Adrenal gland (tissue), 12 donors: ENCODE measurements around the gene BSND. TPM values are rescaled to one million over a fixed set of nuclear protein-coding genes. Genes with fewer than 3 reads are reported as not detected.
A peak's percentile ranks its signal among the peaks of the same experiment; 100 is the strongest.

Experiments
- DNase-seq, 7 donors: peaks; one replicate each; pipeline ENCODE4 v3.0.0-alpha.2; 2019 to 2020
- H3K27ac ChIP-seq, 5 donors: fragments of 200-600 bp; sonication (generic) in 4 of 5; 1 replicate in 3 of 5; 2 replicates in 2 of 5; pipeline versions ENCODE4 v1.5.1 to v1.8.0; 2016 to 2020; ENCODE audit warnings: mild to moderate bottlenecking in 1 of 5
- H3K27me3 ChIP-seq: fragments of 200-600 bp; 2 replicates; pipeline ENCODE4 v1.8.0; 2021
- H3K36me3 ChIP-seq, 2 donors: fragments of 200-600 bp; replicated peaks in 1 of 2; 1 replicate in 1 of 2; 2 replicates in 1 of 2; pipeline versions ENCODE4 v1.5.1 to v1.8.0; 2018 to 2022
- H3K4me1 ChIP-seq, 2 donors: fragments of 200-600 bp; replicated peaks in 1 of 2; 1 replicate in 1 of 2; 2 replicates in 1 of 2; pipeline versions ENCODE4 v1.5.1 to v1.8.0; 2018 to 2021
- H3K4me3 ChIP-seq, 4 donors: fragments of 200-600 bp; sonication (generic) in 3 of 4; one replicate each; pipeline ENCODE4 v1.5.1; 2016 to 2018
- H3K9me3 ChIP-seq, 3 donors: fragments of 200-600 bp; sonication (generic) in 1 of 3; replicated peaks in 1 of 3; 1 replicate in 2 of 3; 2 replicates in 1 of 3; pipeline versions ENCODE4 v1.5.1 to v1.8.0; 2016 to 2021
- CTCF ChIP-seq, 6 experiments: fragments of 450-650 bp in 4 of 6; fragments of 200-600 bp in 2 of 6; sonication (generic) in 1 of 6; IDR thresholded peaks; 1 replicate in 5 of 6; 2 replicates in 1 of 6; pipeline versions ENCODE4 v1.5.1 to v1.8.0; 2016 to 2021; ENCODE audit warnings: antibody characterized with exemption in 6 of 6, mild to moderate bottlenecking in 2 of 6, moderate library complexity in 1 of 6
- POLR2A ChIP-seq, 2 donors: fragments of 450-650 bp; IDR thresholded peaks; one replicate each; pipeline ENCODE4 v1.6.1; 2017; ENCODE audit warnings: antibody characterized with exemption in 2 of 2, mild to moderate bottlenecking in 2 of 2, moderate library complexity in 1 of 2
- WGBS, 4 donors: extraction: QIAGEN DNeasy Blood & Tissue Kit in 2 of 4; methylation state at CpG; one replicate each; pipeline versions ENCODE4 v1.1.5 to v1.1.7; 2013 to 2017; 5-methylcytosine and 5-hydroxymethylcytosine counted together
- intact Hi-C, 2 donors: fragments of 100-400 bp; cut with DNase I; formaldehyde crosslinking; loops; one replicate each; pipeline versions ENCODE4 v1.14.1 to v1.15.0; 2022 to 2023
- polyA plus RNA-seq, 3 donors: library from polyadenylated mRNA; stranded (reverse); fragments of 200-250 nt in 2 of 3; fragments of 350-450 nt in 1 of 3; fragmentation: Illumina TruSeq in 1 of 3; extraction: RNeasy Lipid Tissue Mini Kit (QIAGEN cat#74804) in 1 of 3; gene quantifications; one replicate each; pipeline ENCODE4 v1.2.3, GENCODE V29; 2013 to 2014
- total RNA-seq, 9 donors: library from RNA; depleted of rRNA in 4 of 9; stranded (reverse); fragments of >200 nt in 4 of 9; fragments of 120-200 nt in 1 of 9; fragmentation: NEBNext Ultra II Directional in 1 of 9; extraction: Animal tissue kit (Norgen Biotek cat#: 25700) in 1 of 9; gene quantifications; one replicate each; pipeline versions ENCODE4 v1.1.0 to v1.2.4, GENCODE V29; 2013 to 2023
- donor health status: healthy with polysubstance abuse.
- donor health status: Bipolar disorder and iron deficiency.
- donor health status: DM: yes; HTN: yes; CAD: no.
- donor health status: DM: no; HTN: no; CAD: no.
- donor health status: DM: no; HTN: no; CAD: no.
- donor health status: DM: yes; HTN: yes; CAD: no.

BSND gene
- total and polyA plus RNA-seq, 12 donors = 0.04 to 0.44 (median 0.08) TPM; not detected in 9

- no peak overlapping the region for H3K4me3 ChIP-seq
- no peaks in the 10 kb centered on the region for H3K36me3 ChIP-seq
- no peaks in the 10 kb centered on the region for H3K27me3 ChIP-seq
- 58 to 73% (median 68%) methylated on average over 5 of the region's 5 CpGs for WGBS, 4 donors
- TF ChIP-seq POLR2A (IDR thresholded peaks at IDR 0.05) (no peak), CTCF (IDR thresholded peaks at IDR 0.05) (no peak)
- H3K9me3 ChIP-seq = no peaks in the 10 kb centered on the region
- DNase-seq = no peak
- intact Hi-C loops = no loop called here
- H3K27ac ChIP-seq = peak overlapping the region in 1 of 5 donors; percentile 53
- H3K4me1 ChIP-seq = peaks cover 4 to 13% of the 10 kb centered on the region in 2 donors
Measured at GRCh38 chr1:54970901-54971300, 27.8 kb upstream of the BSND start.

DNA sequence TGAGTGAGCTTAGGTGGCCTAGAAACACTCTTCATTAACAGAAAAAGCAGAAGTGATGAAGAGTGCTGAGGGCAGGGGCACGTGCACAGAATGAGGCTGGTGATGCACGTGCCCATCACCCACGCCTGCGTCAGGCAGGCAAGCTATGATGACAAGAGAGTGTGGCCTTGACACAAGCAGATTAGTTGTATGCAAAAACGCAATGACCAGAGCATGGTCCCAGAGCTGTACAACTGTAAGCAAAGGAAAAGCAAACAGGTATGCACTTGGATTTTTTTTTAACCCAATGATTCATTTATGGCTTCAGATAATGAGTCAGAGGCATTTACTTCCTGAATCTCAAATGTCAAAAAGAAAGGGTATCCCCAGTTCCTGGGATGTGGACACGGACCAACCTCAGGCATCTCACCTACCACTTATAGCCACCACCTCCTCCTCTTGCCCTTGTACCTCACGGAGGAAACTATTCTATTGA lies 27.4 kb upstream of the BSND start:
- intact Hi-C loops = no loop called here
- no peak for TF ChIP-seq POLR2A (IDR thresholded peaks at IDR 0.05)
- no peak for TF ChIP-seq CTCF (IDR thresholded peaks at IDR 0.05)
- Histone ChIP-seq H3K27ac (peak overlapping the region in 1 of 5 donors; percentile 53), H3K4me1 (peaks cover 4 to 10% of the 10 kb centered on the region in 2 donors), H3K36me3 (no peaks in the 10 kb centered on the region), H3K27me3 (no peaks in the 10 kb centered on the region), H3K9me3 (no peaks in the 10 kb centered on the region), H3K4me3 (no peak overlapping the region)
- 35 to 41% (median 38%) methylated on average over 7 of the region's 7 CpGs for WGBS, 4 donors
- peak in 6 of 7 donors; percentile 42 to 72 (median 53) for DNase-seq

DNA sequence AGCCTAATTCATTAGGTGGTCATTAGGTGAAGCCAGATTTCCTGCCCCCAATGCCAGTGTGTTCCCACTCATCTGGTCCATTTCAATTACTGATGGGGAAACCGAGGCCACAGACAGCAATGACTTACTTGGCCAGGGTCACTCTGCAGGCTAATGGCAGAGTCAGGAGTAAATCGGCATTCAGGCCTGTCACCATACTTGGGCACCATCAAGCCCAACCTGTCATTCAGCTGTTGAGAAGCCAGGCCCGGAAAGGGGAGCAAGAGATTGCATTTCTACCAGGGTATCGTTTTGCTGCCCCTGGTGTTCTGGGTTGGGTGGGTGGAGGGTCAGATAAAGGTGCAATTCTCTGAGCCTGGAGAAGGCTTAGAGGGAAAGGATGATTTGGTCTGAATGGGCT lies 26.3 kb upstream of the BSND start:
- intact Hi-C loops = no loop called here
- DNase-seq = peak in 2 of 7 donors; percentile 14 to 42
- no peak overlapping the region for H3K4me3 ChIP-seq
- no peaks in the 10 kb centered on the region for H3K36me3 ChIP-seq
- 88 to 96% (median 90%) methylated on average over 3 to 4 of the region's 4 CpGs for WGBS, 4 donors
- H3K4me1 ChIP-seq = peaks cover 4 to 10% of the 10 kb centered on the region in 2 donors
- no peak for TF ChIP-seq CTCF (IDR thresholded peaks at IDR 0.05)
- H3K27ac ChIP-seq = peak overlapping the region in 3 of 5 donors; percentile 58 to 84 (median 81)
- no peaks in the 10 kb centered on the region for H3K27me3 ChIP-seq
- H3K9me3 ChIP-seq = no peaks in the 10 kb centered on the region

- H3K27me3 ChIP-seq = no peaks in the 10 kb centered on the region
- WGBS, 4 donors = 3 to 21% (median 14%) methylated on average over 5 of the region's 5 CpGs
- H3K9me3 ChIP-seq = no peaks in the 10 kb centered on the region
- H3K4me3 ChIP-seq = no peak overlapping the region
- peaks cover 4 to 10% of the 10 kb centered on the region in 2 donors for H3K4me1 ChIP-seq
- no peaks in the 10 kb centered on the region for H3K36me3 ChIP-seq
- DNase-seq = peak in 6 of 7 donors; percentile 65 to 77 (median 72)
- intact Hi-C loops = no loop called here
- H3K27ac ChIP-seq = peak overlapping the region in 4 of 5 donors; percentile 51 to 84 (median 70)
- TF ChIP-seq POLR2A (IDR thresholded peaks at IDR 0.05) (no peak), CTCF (IDR thresholded peaks at IDR 0.05) (peak in 5 of 6 experiments; percentile 22 to 45 (median 38))
Measured at GRCh38 chr1:54973205-54973921, 25.4 kb upstream of the BSND start.
